GM23248 (cell line): ENCODE measurements around the gene PLEKHG1.

ENCODE experiments used
- EZH2 ChIP-seq: fragments of 200-600 bp; sonication (generic); IDR thresholded peaks from 2 replicates; pipeline ENCODE4 v1.6.1; 2018; ENCODE audit warnings: antibody characterized with exemption, mild to moderate bottlenecking; ENCODE audit not compliant: insufficient read depth, poor library complexity, severe bottlenecking
- EZH2phosphoT487 ChIP-seq: fragments of 200-600 bp; sonication (generic); IDR thresholded peaks from 2 replicates; pipeline ENCODE4 v1.6.1; 2018; ENCODE audit warnings: antibody characterized with exemption, moderate library complexity, mild to moderate bottlenecking, low read depth; ENCODE audit not compliant: insufficient read depth

DNA sequence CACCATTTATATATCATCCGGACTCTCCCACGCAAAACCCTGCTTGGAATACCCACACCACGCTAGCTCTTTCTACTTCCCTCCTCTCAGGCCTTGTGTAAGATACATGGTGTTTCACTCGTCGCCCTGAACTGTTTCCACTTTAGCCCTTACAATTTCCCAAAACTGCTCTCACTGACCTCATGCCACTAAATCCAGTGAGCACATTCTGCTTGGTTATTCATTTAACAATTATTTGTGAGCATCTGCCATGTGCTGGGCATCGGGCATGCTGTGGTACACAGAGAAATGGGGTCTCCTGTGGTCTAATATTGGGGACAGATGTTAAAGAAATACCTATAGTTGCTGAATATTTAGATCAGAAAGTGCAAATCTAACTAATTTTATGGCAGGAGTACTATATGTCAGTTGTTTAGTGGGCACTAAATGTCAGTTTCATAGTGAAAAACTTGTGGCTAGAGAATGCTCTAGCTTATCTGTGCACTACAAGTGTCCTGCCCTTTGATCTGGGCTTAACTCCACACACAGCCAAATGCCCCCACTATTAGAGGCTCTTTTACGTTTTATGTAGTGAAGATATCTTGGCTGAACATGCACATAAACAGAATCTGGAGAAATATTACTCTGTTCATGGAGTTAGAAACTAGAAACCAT lies 41.0 kb downstream of the PLEKHG1 start:
- TF ChIP-seq EZH2 (no peak), EZH2phosphoT487 (no peak)
